A549 (cell line): ENCODE data around the gene APLP2. TPM values are rescaled to one million over a fixed set of nuclear protein-coding genes. Genes with fewer than 3 reads are reported as not detected.
"Not testable (repeated sequence)": the region's sequence is repeated elsewhere in the genome, so short reads cannot be mapped to it uniquely, and the experiment has no call there.

ENCODE experiments used
- ATAC-seq, 2 experiments: fragments of 200-7000 bp in 1 of 2; fragments of >200 bp in 1 of 2; cut with Nextera tagmentation in 1 of 2; cut with Tn5 transposase in 1 of 2; 3 replicates each; pipeline versions ENCODE4 v1.8.0 to v1.9.1; 2018 to 2020; ENCODE audit warnings: mild to moderate bottlenecking in 1 of 2, moderate library complexity in 1 of 2
- CTCF ChIA-PET: fragments of 300-600 bp; sonication (Branson Sonifier 250); formaldehyde crosslinking; extraction: SDS; loops from one replicate; lab custom pipeline; 2021; ENCODE audit warnings: antibody characterized with exemption, inconsistent platforms; lab: Yijun Ruan, JAX
- POLR2A ChIA-PET: fragments of 350-600 bp; formaldehyde crosslinking; extraction: SDS; loops from one replicate; lab custom pipeline; 2021; ENCODE audit warnings: antibody characterized with exemption, inconsistent platforms; lab: Yijun Ruan, JAX
- DNase-seq, 2 experiments: peaks; one replicate each; pipeline versions ENCODE4 v3.0.0 to v3.0.0-alpha.2; 2011 to 2016; ENCODE audit warnings: low read depth in 1 of 2, low spot score in 1 of 2
- FAIRE-seq: peaks from 2 replicates; lab custom pipeline; 2011; peaks lifted over from hg19 to GRCh38; lab: Jason Lieb, UNC
- H3K27ac ChIP-seq, 2 experiments: fragments of >200 bp; sonication (Bioruptor Twin); formaldehyde crosslinking; 3 replicates each; pipeline ENCODE4 v1.5.1; 2016 to 2017
- H3K4me1 ChIP-seq: fragments of >200 bp; sonication (Bioruptor Twin); formaldehyde crosslinking; 3 replicates; pipeline ENCODE4 v1.6.1; 2016
- H3K4me2 ChIP-seq: fragments of >200 bp; sonication (Bioruptor Twin); formaldehyde crosslinking; 3 replicates; pipeline ENCODE4 v1.6.1; 2016
- H3K4me3 ChIP-seq: fragments of >200 bp; sonication (Bioruptor Twin); formaldehyde crosslinking; 3 replicates; pipeline ENCODE4 v1.5.1; 2016
- H3K9me3 ChIP-seq: fragments of >200 bp; sonication (Bioruptor Twin); formaldehyde crosslinking; 3 replicates; pipeline ENCODE4 v1.6.1; 2016
- ATOH8 ChIP-seq: fragments of 250-450 bp; sonication (Bioruptor Pico); IDR thresholded peaks from 2 replicates; pipeline ENCODE4 v1.5.0; 2020; ENCODE audit warnings: low read depth, mild to moderate bottlenecking, moderate library complexity
- CBX2 ChIP-seq: fragments of 200-600 bp; sonication (generic); IDR thresholded peaks from 2 replicates; pipeline ENCODE4 v1.6.1; 2016; ENCODE audit warnings: low read depth, mild to moderate bottlenecking, borderline replicate concordance
- EHF ChIP-seq: fragments of 250-450 bp; sonication (Bioruptor Pico); IDR thresholded peaks from 2 replicates; pipeline ENCODE4 v1.5.0; 2020; ENCODE audit warnings: mild to moderate bottlenecking
- FOSL2 ChIP-seq, 2 experiments: fragments of 450-650 bp in 1 of 2; fragments of >200 bp in 1 of 2; sonication (Bioruptor Twin) in 1 of 2; formaldehyde crosslinking; IDR thresholded peaks; 2 replicates each; pipeline versions ENCODE4 v1.5.0 to v1.6.1; 2016 to 2020; ENCODE audit warnings: mild to moderate bottlenecking in 1 of 2, moderate library complexity in 1 of 2
- FOXS1 ChIP-seq: fragments of 250-450 bp; sonication (Bioruptor Pico); IDR thresholded peaks from 2 replicates; pipeline ENCODE4 v1.5.0; 2020; ENCODE audit warnings: mild to moderate bottlenecking, moderate library complexity
- HDAC2 ChIP-seq: fragments of 200-600 bp; sonication (generic); IDR thresholded peaks from 2 replicates; pipeline ENCODE4 v1.6.1; 2016
- HMGXB4 ChIP-seq: fragments of 250-450 bp; sonication (Bioruptor Pico); IDR thresholded peaks from 2 replicates; pipeline ENCODE4 v1.5.0; 2021; ENCODE audit warnings: mild to moderate bottlenecking, moderate library complexity, borderline replicate concordance
- HOXB13 ChIP-seq: fragments of 250-450 bp; sonication (Bioruptor Pico); IDR thresholded peaks from 2 replicates; pipeline ENCODE4 v1.5.0; 2020; ENCODE audit warnings: low read depth, mild to moderate bottlenecking, moderate library complexity
- HOXB5 ChIP-seq: fragments of 250-450 bp; sonication (Bioruptor Pico); IDR thresholded peaks from 2 replicates; pipeline ENCODE4 v1.5.0; 2020; ENCODE audit warnings: mild to moderate bottlenecking, moderate library complexity
- JUNB ChIP-seq: fragments of >200 bp; sonication (Bioruptor Twin); formaldehyde crosslinking; IDR thresholded peaks from 2 replicates; pipeline ENCODE4 v1.6.1; 2016
- MAFK ChIP-seq: fragments of 450-650 bp; IDR thresholded peaks from 2 replicates; pipeline ENCODE4 v1.6.1; 2014; ENCODE audit not compliant: partially characterized antibody
- NR3C1 ChIP-seq: fragments of >200 bp; sonication (Bioruptor Twin); formaldehyde crosslinking; IDR thresholded peaks from 3 replicates; pipeline ENCODE4 v1.6.1; 2017
- PHF8 ChIP-seq: fragments of 200-600 bp; sonication (generic); IDR thresholded peaks from 2 replicates; pipeline ENCODE4 v1.6.1; 2016; ENCODE audit warnings: low read depth, mild to moderate bottlenecking, antibody characterized with exemption, moderate library complexity, borderline replicate concordance
- POLR2AphosphoS2 ChIP-seq: conservative IDR thresholded peaks from 2 replicates; pipeline ENCODE4 v1.6.1; 2012; ENCODE audit warnings: low read length, improper control_type of control experiment, inconsistent platforms
- REST ChIP-seq: fragments of 200-600 bp; sonication (generic); IDR thresholded peaks from 2 replicates; pipeline ENCODE4 v1.6.1; 2016; ENCODE audit warnings: antibody characterized with exemption, mild to moderate bottlenecking, moderate library complexity
- SMC3 ChIP-seq: fragments of >200 bp; sonication (Bioruptor Twin); formaldehyde crosslinking; IDR thresholded peaks from 3 replicates; pipeline ENCODE4 v1.6.1; 2018; ENCODE audit warnings: inconsistent platforms
- ZC3H11A ChIP-seq: fragments of 450-650 bp; IDR thresholded peaks from 2 replicates; pipeline ENCODE4 v1.6.1; 2014; ENCODE audit warnings: antibody characterized with exemption, mild to moderate bottlenecking
- ZSCAN20 ChIP-seq: fragments of 250-450 bp; sonication (Bioruptor Pico); IDR thresholded peaks from 2 replicates; pipeline ENCODE4 v1.8.0; 2022; ENCODE audit warnings: mild to moderate bottlenecking, moderate library complexity
- WGBS: methylation state at CpG from one replicate; pipeline ENCODE4 v1.1.6; 2017; ENCODE audit errors: missing lambda C conversion rate; 5-methylcytosine and 5-hydroxymethylcytosine counted together
- polyA plus RNA-seq, 4 experiments: library from polyadenylated mRNA; depleted of rRNA in 3 of 4; stranded (reverse); fragments of >200 nt; fragmentation: RNase III in 1 of 4; extraction: RNeasy Plus Mini Kit Qiagen cat#74134 plus additional on column Dnase treatment in 1 of 4; gene quantifications; 2 replicates in 3 of 4; 3 replicates in 1 of 4; pipeline ENCODE4 v1.2.3, GENCODE V29; 2011 to 2017

The APLP2 gene
- polyA plus RNA-seq, 2 of the 4 experiments (the other 2 are of a cell fraction): 166 to 203 TPM

GRCh38 chr11:130088217-130088616 is 18.5 kb downstream of the APLP2 start:
- no peak overlapping the region for H3K4me3 ChIP-seq
- H3K4me2 ChIP-seq: no peak overlapping the region
- ChIA-PET CTCF (interaction anchor here (1.0 kb wide), 1 partner anchor 10 kb away, joined by 3 read pairs; no protein-coding TSS in a partner anchor), POLR2A (no interaction called here)
- no peak overlapping the region for H3K27ac ChIP-seq
- 74% methylated on average over 2 of the region's 2 CpGs for WGBS
- H3K4me1 ChIP-seq: peaks cover 10% of the 10 kb centered on the region
- TF ChIP-seq ZC3H11A: no peak
- no peak for TF ChIP-seq FOSL2 (IDR thresholded peaks at IDR 0.05)
- no peak for TF ChIP-seq FOSL2 (CRISPR knock-in tag; IDR thresholded peaks at IDR 0.05)
- TF ChIP-seq JUNB: no peak
- TF ChIP-seq PHF8: no peak
- no peak for TF ChIP-seq HOXB13
- TF ChIP-seq EHF (CRISPR knock-in tag): no peak
- TF ChIP-seq FOXS1: no peak
- no peak for TF ChIP-seq NR3C1
- TF ChIP-seq HOXB5: no peak
- TF ChIP-seq SMC3: no peak
- TF ChIP-seq HDAC2: no peak
- no peak for TF ChIP-seq ZSCAN20
- TF ChIP-seq MAFK: no peak
- DNase-seq (no peak), ATAC-seq (no peak), FAIRE-seq (no peak)
- no peaks in the 10 kb centered on the region for H3K9me3 ChIP-seq

- POLR2A ChIA-PET: no interaction called here
- Histone ChIP-seq H3K4me3 (no peak overlapping the region), H3K4me1 (peaks cover 10% of the 10 kb centered on the region), H3K27ac (no peak overlapping the region), H3K9me3 (no peaks in the 10 kb centered on the region), H3K4me2 (no peak overlapping the region)
- DNase-seq: no peak
- no peak; a peak in 2 of 6 replicates for ATAC-seq
- FAIRE-seq: no peak
- TF ChIP-seq REST: no peak
- TF ChIP-seq ZC3H11A: no peak
- WGBS: 88% methylated on average over 9 of the region's 9 CpGs
- CTCF ChIA-PET: no interaction called here
Measured at GRCh38 chr11:130088919-130089673, 19.4 kb downstream of the APLP2 start.

- no peak overlapping the region for H3K27ac ChIP-seq
- TF ChIP-seq ATOH8 (CRISPR knock-in tag) (no peak), CBX2 (no peak), POLR2AphosphoS2 (no peak), HOXB13 (no peak), HMGXB4 (CRISPR knock-in tag) (no peak)
- peaks cover 10% of the 10 kb centered on the region for H3K4me1 ChIP-seq
- POLR2A ChIA-PET: no interaction called here
- FAIRE-seq (no peak), ATAC-seq (no peak), DNase-seq (no peak)
- CTCF ChIA-PET: no interaction called here
- WGBS: 92% methylated on average over 5 of the region's 5 CpGs
- H3K9me3 ChIP-seq: no peaks in the 10 kb centered on the region
- no peak overlapping the region for H3K4me2 ChIP-seq
- H3K4me3 ChIP-seq: no peak overlapping the region
Measured at GRCh38 chr11:130089674-130090073, 20.0 kb downstream of the APLP2 start.

GRCh38 chr11:130090517-130090916 is 20.8 kb downstream of the APLP2 start:
- FAIRE-seq, H3K4me3 ChIP-seq, ATAC-seq, POLR2A ChIA-PET, DNase-seq, H3K9me3 ChIP-seq, CTCF ChIA-PET, H3K4me2 ChIP-seq, H3K27ac ChIP-seq: not testable (repeated sequence)
- peaks cover 10% of the 10 kb centered on the region for H3K4me1 ChIP-seq
- 96% methylated on average over 7 of the region's 16 CpGs for WGBS

- ATAC-seq, H3K4me3 ChIP-seq, H3K9me3 ChIP-seq, CTCF ChIA-PET, H3K27ac ChIP-seq, DNase-seq, H3K4me2 ChIP-seq, FAIRE-seq, POLR2A ChIA-PET: not testable (repeated sequence)
- peaks cover 10% of the 10 kb centered on the region for H3K4me1 ChIP-seq
- WGBS: no CpG with 5 or more reads among the region's 36 CpGs
Measured at GRCh38 chr11:130091169-130091568, 21.5 kb downstream of the APLP2 start.
